Right lobe of liver (tissue), 4 donors: ENCODE results near the gene POLR2L.

Experiments
- CTCF ChIP-seq, 4 donors: fragments of 200-600 bp in 3 of 4; fragments of 450-650 bp in 1 of 4; IDR thresholded peaks; one replicate each; pipeline versions ENCODE4 v1.5.1 to v1.8.0; 2016 to 2022; ENCODE audit warnings: antibody characterized with exemption in 4 of 4, mild to moderate bottlenecking in 2 of 4
- POLR2A ChIP-seq: fragments of 450-650 bp; IDR thresholded peaks from one replicate; pipeline ENCODE4 v1.6.1; 2017; ENCODE audit warnings: antibody characterized with exemption, mild to moderate bottlenecking
- donor health status: DM: no; HTN: no; CAD: no.
- donor health status: DM: no; HTN: no; CAD: no.
- donor health status: DM: no; HTN: yes; CAD: no.

- TF ChIP-seq CTCF (IDR thresholded peaks at IDR 0.05) = no peak
- TF ChIP-seq POLR2A = no peak
These were observed 29.3 kb downstream of the POLR2L start for GRCh38 chr11:813072-813455.
